ENCODE results near the gene LAMA1.

LAMA1 gene

DNA sequence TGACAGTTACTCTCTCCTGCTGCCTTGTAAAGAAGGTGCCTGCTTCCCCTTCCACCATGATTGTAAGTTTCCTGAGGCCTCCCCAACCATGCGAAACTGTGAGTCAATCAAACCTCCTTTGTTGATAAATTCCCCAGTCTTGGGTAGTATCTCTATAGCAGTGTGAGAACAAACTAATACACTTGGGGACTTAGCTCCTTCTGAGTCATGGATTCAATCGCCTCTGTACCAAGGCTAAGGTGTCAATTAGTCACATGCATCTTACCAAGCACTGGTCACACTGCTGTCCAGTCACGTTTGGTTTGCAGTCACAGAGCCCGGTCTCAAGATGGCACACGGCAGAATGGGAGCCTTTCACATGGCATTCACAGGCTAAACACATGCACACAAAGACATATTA is 100.6 kb downstream of the LAMA1 start:
- Histone ChIP-seq H3K9ac (ENCODE audit: low read length) (no peak overlapping the region), H3K4me1 (ENCODE audit: low read length) (no peaks in the 10 kb centered on the region), H3K27ac (ENCODE audit: low read length) (no peak overlapping the region), H3K4me2 (ENCODE audit: low read depth, low read length) (no peak overlapping the region), H3K36me3 (replicated peaks; ENCODE audit: insufficient read depth, low read length) (no peaks in the 10 kb centered on the region), H3K27me3 (replicated peaks; ENCODE audit: insufficient read depth, low read length) (no peaks in the 10 kb centered on the region), H3K9me3 (replicated peaks; ENCODE audit: insufficient read depth, low read length) (no peaks in the 10 kb centered on the region), H4K20me1 (ENCODE audit: insufficient read depth, low read length) (no peaks in the 10 kb centered on the region), H3K4me3 (ENCODE audit: low read length) (no peak overlapping the region), H2AFZ (ENCODE audit: low read length) (no peak overlapping the region), H3K79me2 (ENCODE audit: low read length) (no peaks in the 10 kb centered on the region), H3F3A (ENCODE audit: insufficient read depth, low read length) (no peaks in the 10 kb centered on the region), H3K9me2 (replicated peaks; ENCODE audit: insufficient read depth, low read length) (no peaks in the 10 kb centered on the region)
- DNase-seq = no peak
- TF ChIP-seq, protein P1, sequence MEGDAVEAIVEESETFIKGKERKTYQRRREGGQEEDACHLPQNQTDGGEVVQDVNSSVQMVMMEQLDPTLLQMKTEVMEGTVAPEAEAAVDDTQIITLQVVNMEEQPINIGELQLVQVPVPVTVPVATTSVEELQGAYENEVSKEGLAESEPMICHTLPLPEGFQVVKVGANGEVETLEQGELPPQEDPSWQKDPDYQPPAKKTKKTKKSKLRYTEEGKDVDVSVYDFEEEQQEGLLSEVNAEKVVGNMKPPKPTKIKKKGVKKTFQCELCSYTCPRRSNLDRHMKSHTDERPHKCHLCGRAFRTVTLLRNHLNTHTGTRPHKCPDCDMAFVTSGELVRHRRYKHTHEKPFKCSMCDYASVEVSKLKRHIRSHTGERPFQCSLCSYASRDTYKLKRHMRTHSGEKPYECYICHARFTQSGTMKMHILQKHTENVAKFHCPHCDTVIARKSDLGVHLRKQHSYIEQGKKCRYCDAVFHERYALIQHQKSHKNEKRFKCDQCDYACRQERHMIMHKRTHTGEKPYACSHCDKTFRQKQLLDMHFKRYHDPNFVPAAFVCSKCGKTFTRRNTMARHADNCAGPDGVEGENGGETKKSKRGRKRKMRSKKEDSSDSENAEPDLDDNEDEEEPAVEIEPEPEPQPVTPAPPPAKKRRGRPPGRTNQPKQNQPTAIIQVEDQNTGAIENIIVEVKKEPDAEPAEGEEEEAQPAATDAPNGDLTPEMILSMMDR (IDR thresholded peaks at IDR 0.05; ENCODE audit: low read length) = no peak
- no peak for TF ChIP-seq EZH2 (optimal IDR thresholded peaks at IDR 0.05; ENCODE audit: low read depth, low read length)
- no peak for TF ChIP-seq EZH2phosphoT487 (IDR thresholded peaks at IDR 0.05; ENCODE audit: low read length)

DNA sequence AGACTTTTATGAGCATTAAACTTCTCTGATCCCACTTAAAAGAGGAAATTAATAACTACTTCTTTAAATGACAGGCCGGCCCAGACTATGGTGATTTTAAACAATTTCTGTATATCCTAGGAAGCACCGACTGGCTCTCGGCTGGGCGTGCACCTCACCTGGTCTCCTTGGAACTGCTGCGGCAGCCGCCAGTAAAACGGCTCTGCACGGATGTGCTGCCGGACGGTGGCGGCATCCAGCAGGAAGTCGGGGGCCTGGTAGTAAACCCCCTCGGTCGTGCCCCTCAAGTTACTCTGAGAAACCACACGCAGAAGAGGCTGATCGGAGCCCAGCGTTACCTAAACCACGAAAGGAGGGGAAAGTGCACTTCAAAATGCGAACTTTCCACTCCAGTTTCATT is 106.5 kb downstream of the LAMA1 start:
- no peaks in the 10 kb centered on the region for H4K20me1 ChIP-seq (ENCODE audit: insufficient read depth, low read length)

DNA sequence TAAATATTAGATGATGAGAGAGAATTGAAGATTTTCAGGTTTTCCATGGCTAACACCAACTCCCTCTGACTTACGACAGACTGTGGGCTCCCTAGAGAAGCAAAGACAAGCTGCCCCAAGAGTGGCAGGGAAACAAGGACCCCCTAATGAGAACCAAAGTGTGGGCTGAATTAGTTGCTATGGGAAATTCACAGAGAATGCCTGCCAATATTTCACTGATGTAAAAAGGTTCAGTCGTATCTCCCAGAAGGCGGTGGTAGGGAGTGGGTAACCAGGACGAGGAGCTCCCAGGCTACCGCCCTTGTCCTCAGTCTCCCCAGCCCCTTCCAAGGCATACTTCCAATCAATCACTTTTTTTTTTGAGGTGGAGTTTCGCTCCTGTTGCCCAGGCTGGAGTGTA is 113.6 kb downstream of the LAMA1 start:
- Histone ChIP-seq H3K9ac (ENCODE audit: low read length) (no peak overlapping the region), H3K9me3 (replicated peaks; ENCODE audit: insufficient read depth, low read length) (no peaks in the 10 kb centered on the region), H3K27ac (ENCODE audit: low read length) (no peak overlapping the region), H3F3A (ENCODE audit: insufficient read depth, low read length) (no peaks in the 10 kb centered on the region), H2AFZ (ENCODE audit: low read length) (no peak overlapping the region), H3K4me2 (ENCODE audit: low read depth, low read length) (no peak overlapping the region), H3K36me3 (replicated peaks; ENCODE audit: insufficient read depth, low read length) (no peaks in the 10 kb centered on the region), H4K20me1 (ENCODE audit: insufficient read depth, low read length) (no peaks in the 10 kb centered on the region), H3K79me2 (ENCODE audit: low read length) (no peaks in the 10 kb centered on the region), H3K27me3 (replicated peaks; ENCODE audit: insufficient read depth, low read length) (no peaks in the 10 kb centered on the region), H3K4me3 (ENCODE audit: low read length) (no peak overlapping the region), H3K4me1 (ENCODE audit: low read length) (no peaks in the 10 kb centered on the region), H3K9me2 (replicated peaks; ENCODE audit: insufficient read depth, low read length) (no peaks in the 10 kb centered on the region)
- no peak for DNase-seq
- TF ChIP-seq EZH2 (optimal IDR thresholded peaks at IDR 0.05; ENCODE audit: low read depth, low read length) (no peak), EZH2phosphoT487 (IDR thresholded peaks at IDR 0.05; ENCODE audit: low read length) (no peak)
- TF ChIP-seq, protein P1 (IDR thresholded peaks at IDR 0.05; ENCODE audit: low read length) = no peak

More for the DNA sequence above, 106.5 kb downstream of the LAMA1 start:
- H3K4me2 ChIP-seq (ENCODE audit: low read depth, low read length) = no peak overlapping the region
- no peak for DNase-seq
- TF ChIP-seq EZH2 (optimal IDR thresholded peaks at IDR 0.05; ENCODE audit: low read depth, low read length) = no peak
- TF ChIP-seq EZH2phosphoT487 (IDR thresholded peaks at IDR 0.05; ENCODE audit: low read length) = no peak
- TF ChIP-seq, protein P1 (IDR thresholded peaks at IDR 0.05; ENCODE audit: low read length) = no peak
- no peaks in the 10 kb centered on the region for H3K79me2 ChIP-seq (ENCODE audit: low read length)
- no peaks in the 10 kb centered on the region for H3F3A ChIP-seq (ENCODE audit: insufficient read depth, low read length)
- H2AFZ ChIP-seq (ENCODE audit: low read length) = no peak overlapping the region
- H3K36me3 ChIP-seq (replicated peaks; ENCODE audit: insufficient read depth, low read length) = no peaks in the 10 kb centered on the region
- no peaks in the 10 kb centered on the region for H3K4me1 ChIP-seq (ENCODE audit: low read length)
- H3K9me2 ChIP-seq (replicated peaks; ENCODE audit: insufficient read depth, low read length) = no peaks in the 10 kb centered on the region
- H3K27ac ChIP-seq (ENCODE audit: low read length) = no peak overlapping the region
- no peaks in the 10 kb centered on the region for H3K9me3 ChIP-seq (replicated peaks; ENCODE audit: insufficient read depth, low read length)
- no peaks in the 10 kb centered on the region for H3K27me3 ChIP-seq (replicated peaks; ENCODE audit: insufficient read depth, low read length)
- H3K4me3 ChIP-seq (ENCODE audit: low read length) = no peak overlapping the region
- no peak overlapping the region for H3K9ac ChIP-seq (ENCODE audit: low read length)

All from MM.1S (cell line).